GM12878 (cell line): ENCODE measurements around the gene SHMT1. TPM values are rescaled to one million over a fixed set of nuclear protein-coding genes. Genes with fewer than 3 reads are reported as not detected.

Source experiments
- ATAC-seq: fragments of 200-7000 bp; cut with Tn5 transposase; 3 replicates; pipeline ENCODE4 v1.9.1; 2020; ENCODE audit warnings: mild to moderate bottlenecking, moderate library complexity
- BruUV-seq: library from RNA; stranded (reverse); fragments of 400-500 nt; replicated peaks from 2 replicates; lab custom pipeline; 2021; lab: Mats Ljungman, UMichigan
- CTCF ChIA-PET: fragments of 300-600 bp; sonication (Branson Sonifier 250); formaldehyde crosslinking; extraction: SDS; loops from one replicate; lab custom pipeline; 2021; ENCODE audit warnings: inconsistent platforms; lab: Yijun Ruan, JAX
- POLR2A ChIA-PET: fragments of 350-600 bp; formaldehyde crosslinking; extraction: SDS; loops from one replicate; lab custom pipeline; 2021; ENCODE audit warnings: inconsistent platforms; lab: Charles Lee
- RAD21 ChIA-PET: fragments of 300-600 bp; sonication (Branson Sonifier 250); formaldehyde crosslinking; loops from one replicate; lab custom pipeline; 2023; ENCODE audit warnings: antibody characterized with exemption; ENCODE audit not compliant: unreplicated experiment; lab: Charles Lee
- SMC1A ChIA-PET: fragments of 300-600 bp; sonication (Branson Sonifier 250); formaldehyde crosslinking; loops from one replicate; lab custom pipeline; 2023; ENCODE audit not compliant: unreplicated experiment, uncharacterized antibody; lab: Charles Lee
- DNase-seq: peaks from one replicate; pipeline ENCODE4 v3.0.0-alpha.2; 2011; ENCODE audit warnings: low read depth, low spot score
- FAIRE-seq: peaks from 3 replicates; lab custom pipeline; 2011; peaks lifted over from hg19 to GRCh38; lab: Jason Lieb, UNC
- H2AFZ ChIP-seq: 2 replicates; pipeline ENCODE4 v1.6.0; 2011; ENCODE audit warnings: low read depth, low read length, control low read depth; ENCODE audit not compliant: control insufficient read depth
- H3K27ac ChIP-seq: 2 replicates; pipeline ENCODE4 v1.5.1; 2011; ENCODE audit warnings: control low read depth; ENCODE audit not compliant: control insufficient read depth, insufficient read depth
- H3K27me3 ChIP-seq, 2 experiments: replicated peaks in 1 of 2; 2 replicates each; pipeline versions ENCODE4 v1.6.0 to v1.6.1; 2011; ENCODE audit warnings: low read length in 1 of 2; ENCODE audit not compliant: control insufficient read depth in 2 of 2, insufficient read depth in 2 of 2
- H3K36me3 ChIP-seq, 2 experiments: 2 replicates each; pipeline ENCODE4 v1.5.1; 2011; ENCODE audit warnings: low read length in 1 of 2; ENCODE audit not compliant: control insufficient read depth in 2 of 2, insufficient read depth in 2 of 2
- H3K4me1 ChIP-seq: 2 replicates; pipeline ENCODE4 v1.6.1; 2011; ENCODE audit warnings: mild to moderate bottlenecking, low read length, moderate library complexity, mixed read lengths; ENCODE audit not compliant: control insufficient read depth, insufficient read depth
- H3K4me2 ChIP-seq: 2 replicates; pipeline ENCODE4 v1.6.0; 2011; ENCODE audit warnings: control low read depth; ENCODE audit not compliant: control insufficient read depth, insufficient read depth
- H3K4me3 ChIP-seq: fragments of 200-600 bp; sonication (generic); 2 replicates; pipeline ENCODE4 v1.5.1; 2016
- H3K79me2 ChIP-seq: 2 replicates; pipeline ENCODE4 v1.6.0; 2011; ENCODE audit warnings: low read length; ENCODE audit not compliant: control insufficient read depth, insufficient read depth
- H3K9ac ChIP-seq: 2 replicates; pipeline ENCODE4 v1.8.0; 2011; ENCODE audit warnings: low read length, control low read depth, mixed read lengths; ENCODE audit not compliant: control insufficient read depth, insufficient read depth
- H3K9me3 ChIP-seq: replicated peaks from 3 replicates; pipeline ENCODE4 v1.5.1; 2011; ENCODE audit warnings: mild to moderate bottlenecking, low read length; ENCODE audit not compliant: control insufficient read depth, insufficient read depth
- H4K20me1 ChIP-seq: 2 replicates; pipeline ENCODE4 v1.6.0; 2011; ENCODE audit not compliant: control insufficient read depth, insufficient read depth
- HCFC1 ChIP-seq: fragments of 150-350 bp; IDR thresholded peaks from 2 replicates; pipeline ENCODE4 v1.6.1; 2014; ENCODE audit warnings: low read length
- PRDM15 ChIP-seq: fragments of 450-650 bp; formaldehyde crosslinking; IDR thresholded peaks from 2 replicates; pipeline ENCODE4 v1.4.0; 2020; ENCODE audit warnings: mild to moderate bottlenecking, moderate library complexity
- RB1 ChIP-seq: fragments of 450-650 bp; formaldehyde crosslinking; IDR thresholded peaks from 2 replicates; pipeline ENCODE4 v1.6.1; 2017; ENCODE audit warnings: mild to moderate bottlenecking, borderline replicate concordance
- SIN3A ChIP-seq: IDR thresholded peaks from 2 replicates; pipeline ENCODE4 v1.6.1; 2012; ENCODE audit warnings: low read depth, low read length, improper control_type of control experiment
- SMAD5 ChIP-seq: IDR thresholded peaks from 2 replicates; pipeline ENCODE4 v1.6.1; 2016; ENCODE audit warnings: antibody characterized with exemption, low read depth
- ZNF274 ChIP-seq: IDR thresholded peaks from one replicate; pipeline ENCODE4 v1.8.0; 2011; ENCODE audit not compliant: insufficient read length, insufficient read depth
- ZNF384 ChIP-seq: IDR thresholded peaks from 2 replicates; pipeline ENCODE4 v1.6.1; 2012; ENCODE audit warnings: low read depth, mild to moderate bottlenecking, low read length, improper control_type of control experiment, borderline replicate concordance
- WGBS: methylation state at CpG from one replicate; pipeline ENCODE4 v1.1.6; 2016; ENCODE audit warnings: low lambda C conversion rate; ENCODE audit not compliant: insufficient replicate concordance, insufficient coverage; ENCODE audit errors: missing lambda C conversion rate; 5-methylcytosine and 5-hydroxymethylcytosine counted together
- in situ Hi-C: fragments of 300-500 bp; cut with MboI; formaldehyde crosslinking; loops from 9 replicates; pipeline ENCODE4 v1.14.3; 2018; ENCODE audit warnings: mixed read lengths
- intact Hi-C: fragments of 100-400 bp; cut with micrococcal nuclease; formaldehyde crosslinking; loops from one replicate; pipeline ENCODE4 v1.14.2; 2022; ENCODE audit not compliant: unreplicated experiment
- polyA plus RNA-seq, 11 experiments: library from polyadenylated mRNA; depleted of rRNA in 4 of 11; unstranded in 6 of 11; stranded (reverse) in 5 of 11; fragments of >200 nt; fragmentation: Nextera tagmentation in 4 of 11; fragmentation: Illumina TruSeq in 1 of 11; extraction: Ambion mirVana in 4 of 11; extraction: Trizol in 1 of 11; gene quantifications; 1 replicate in 1 of 11; 2 replicates in 10 of 11; pipeline versions ENCODE4 v1.2.1 to v1.2.3, GENCODE V29; 2011 to 2016; ENCODE audit warnings: inconsistent platforms in 2 of 11, missing spikeins in 2 of 11, low read depth in 1 of 11
- total RNA-seq, 4 experiments: library from RNA; depleted of rRNA in 3 of 4; stranded (reverse); fragments of >200 nt in 3 of 4; fragmentation: Illumina TruSeq in 1 of 4; extraction: Trizol in 1 of 4; gene quantifications; 2 replicates each; pipeline versions ENCODE4 v1.2.1 to v1.2.3, GENCODE V29; 2013 to 2021
- TF ChIP-seq, protein P1 (sequence below): IDR thresholded peaks from 2 replicates; pipeline ENCODE4 v1.6.1; 2011; ENCODE audit warnings: borderline replicate concordance, low read depth, mild to moderate bottlenecking, moderate library complexity, low read length; ENCODE audit not compliant: insufficient read depth, poor library complexity, severe bottlenecking
- TF ChIP-seq, protein P2 (sequence below): fragments of 450-650 bp; IDR thresholded peaks from 2 replicates; pipeline ENCODE4 v1.6.1; 2017; ENCODE audit warnings: mild to moderate bottlenecking

The SHMT1 gene
- total and polyA plus RNA-seq, 10 of the 15 experiments (the other 5 are each of a cell fraction or from before 2014, with no cell fraction given): 5.2 to 60.1 (median 34.6) TPM

DNA sequence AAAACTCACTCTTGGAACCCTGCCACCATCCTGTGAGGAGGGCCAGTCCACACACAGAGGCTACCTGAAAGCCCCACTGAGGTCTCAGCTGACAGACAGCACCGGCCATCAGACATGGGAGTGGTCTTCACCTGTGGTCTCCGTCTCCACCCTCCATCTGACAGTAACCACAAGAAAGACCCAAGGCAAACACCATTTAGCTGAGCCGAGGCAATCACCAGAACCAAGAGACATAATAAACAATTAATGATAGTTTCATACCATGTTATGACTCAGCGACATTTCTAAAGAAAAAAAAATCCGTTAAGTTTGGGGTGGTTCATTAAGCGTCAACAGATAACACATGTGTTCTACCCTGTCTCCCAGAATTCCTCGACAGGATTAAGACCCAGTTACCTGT is 8.1 kb upstream of the SHMT1 start (continued):
- TF ChIP-seq HCFC1: no peak
- TF ChIP-seq, protein P1, sequence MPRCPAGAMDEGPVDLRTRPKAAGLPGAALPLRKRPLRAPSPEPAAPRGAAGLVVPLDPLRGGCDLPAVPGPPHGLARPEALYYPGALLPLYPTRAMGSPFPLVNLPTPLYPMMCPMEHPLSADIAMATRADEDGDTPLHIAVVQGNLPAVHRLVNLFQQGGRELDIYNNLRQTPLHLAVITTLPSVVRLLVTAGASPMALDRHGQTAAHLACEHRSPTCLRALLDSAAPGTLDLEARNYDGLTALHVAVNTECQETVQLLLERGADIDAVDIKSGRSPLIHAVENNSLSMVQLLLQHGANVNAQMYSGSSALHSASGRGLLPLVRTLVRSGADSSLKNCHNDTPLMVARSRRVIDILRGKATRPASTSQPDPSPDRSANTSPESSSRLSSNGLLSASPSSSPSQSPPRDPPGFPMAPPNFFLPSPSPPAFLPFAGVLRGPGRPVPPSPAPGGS: no peak

DNA sequence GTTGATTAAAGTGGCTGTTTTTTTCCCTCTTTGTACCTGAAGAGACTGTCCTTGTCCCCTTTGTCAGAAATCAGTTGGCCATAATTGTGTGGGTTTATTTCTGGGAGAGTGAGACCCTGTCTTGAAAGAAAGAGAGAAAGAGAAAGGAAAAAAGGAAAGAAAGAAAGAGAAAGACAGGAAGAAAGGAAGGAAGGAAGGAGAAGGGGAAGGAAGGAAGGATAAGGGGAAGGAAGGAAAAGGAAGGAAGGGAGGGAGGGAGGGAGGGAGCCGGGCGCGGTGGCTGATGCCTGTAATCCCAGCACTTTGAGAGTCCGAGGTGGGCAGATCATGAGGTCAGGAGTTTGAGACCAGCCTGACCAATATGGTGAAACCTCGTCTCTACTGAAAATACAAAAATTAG is 7.4 kb upstream of the SHMT1 start:
- H3K79me2 ChIP-seq: no peaks in the 10 kb centered on the region
- BruUV-seq: no TSS peak
- FAIRE-seq: no peak
- peaks cover 3% of the 10 kb centered on the region; the same call in 1 of the 3 replicates for H3K9me3 ChIP-seq
- no peak for ATAC-seq
- 76% methylated on average over 5 of the region's 5 CpGs for WGBS
- TF ChIP-seq SIN3A (no peak), ZNF384 (no peak)
- no peak for DNase-seq
- intact Hi-C loops (no loop called here), in situ Hi-C loops (no loop called here)
- ChIA-PET POLR2A (no interaction called here), SMC1A (no interaction called here), CTCF (no interaction called here), RAD21 (no interaction called here)
- no peak overlapping the region for H2AFZ ChIP-seq
- H4K20me1 ChIP-seq: no peaks in the 10 kb centered on the region
- H3K4me2 ChIP-seq: no peak overlapping the region
- H3K9ac ChIP-seq: no peak overlapping the region
- H3K36me3 ChIP-seq: no peaks in the 10 kb centered on the region
- no peak overlapping the region for H3K4me3 ChIP-seq
- no peak overlapping the region for H3K27ac ChIP-seq
- no peaks in the 10 kb centered on the region for H3K27me3 ChIP-seq
- H3K4me1 ChIP-seq: peaks cover 9% of the 10 kb centered on the region

DNA sequence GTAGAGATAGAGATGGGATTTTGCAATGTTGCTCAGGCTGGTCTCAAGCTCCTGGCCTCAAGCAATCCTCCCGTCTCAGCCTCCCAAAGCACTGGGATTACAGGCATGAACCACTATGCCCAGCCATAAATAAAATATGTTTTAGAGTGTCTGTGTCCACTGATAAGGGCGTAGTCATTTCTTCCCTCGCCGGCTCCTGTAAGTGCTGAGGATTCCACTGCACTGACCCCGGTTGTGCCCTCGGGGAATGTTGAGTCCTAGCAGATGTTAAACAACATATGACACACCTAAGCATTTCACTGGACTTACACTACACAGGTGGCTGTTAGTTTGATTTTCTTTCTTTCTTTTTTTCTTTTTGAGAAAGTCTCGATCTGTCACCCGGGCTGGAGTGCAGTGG is 5.6 kb upstream of the SHMT1 start:
- H3K4me1 ChIP-seq: peaks cover 9% of the 10 kb centered on the region
- no TSS peak for BruUV-seq
- FAIRE-seq: no peak
- H2AFZ ChIP-seq: no peak overlapping the region
- no peak overlapping the region for H3K4me3 ChIP-seq
- H3K4me2 ChIP-seq: no peak overlapping the region
- POLR2A ChIA-PET: interaction anchor here (0.5 kb wide), 1 partner anchor 154 kb away, joined by 3 read pairs; no protein-coding TSS in a partner anchor
- RAD21 ChIA-PET: no interaction called here
- in situ Hi-C loops: no loop called here
- no peaks in the 10 kb centered on the region for H3K79me2 ChIP-seq
- 71% methylated on average over 8 of the region's 8 CpGs for WGBS
- intact Hi-C loops: no loop called here
- no peaks in the 10 kb centered on the region for H3K36me3 ChIP-seq
- no peak overlapping the region for H3K9ac ChIP-seq
- SMC1A ChIA-PET: no interaction called here
- DNase-seq: no peak
- no peak for ATAC-seq
- no peaks in the 10 kb centered on the region for H3K9me3 ChIP-seq
- H3K27ac ChIP-seq: no peak overlapping the region
- CTCF ChIA-PET: no interaction called here
- H3K27me3 ChIP-seq: no peaks in the 10 kb centered on the region
- no peaks in the 10 kb centered on the region for H4K20me1 ChIP-seq
- TF ChIP-seq SMAD5 (no peak), RB1 (no peak), PRDM15 (CRISPR knock-in tag) (no peak), ZNF274 (no peak)
- TF ChIP-seq, protein P2, sequence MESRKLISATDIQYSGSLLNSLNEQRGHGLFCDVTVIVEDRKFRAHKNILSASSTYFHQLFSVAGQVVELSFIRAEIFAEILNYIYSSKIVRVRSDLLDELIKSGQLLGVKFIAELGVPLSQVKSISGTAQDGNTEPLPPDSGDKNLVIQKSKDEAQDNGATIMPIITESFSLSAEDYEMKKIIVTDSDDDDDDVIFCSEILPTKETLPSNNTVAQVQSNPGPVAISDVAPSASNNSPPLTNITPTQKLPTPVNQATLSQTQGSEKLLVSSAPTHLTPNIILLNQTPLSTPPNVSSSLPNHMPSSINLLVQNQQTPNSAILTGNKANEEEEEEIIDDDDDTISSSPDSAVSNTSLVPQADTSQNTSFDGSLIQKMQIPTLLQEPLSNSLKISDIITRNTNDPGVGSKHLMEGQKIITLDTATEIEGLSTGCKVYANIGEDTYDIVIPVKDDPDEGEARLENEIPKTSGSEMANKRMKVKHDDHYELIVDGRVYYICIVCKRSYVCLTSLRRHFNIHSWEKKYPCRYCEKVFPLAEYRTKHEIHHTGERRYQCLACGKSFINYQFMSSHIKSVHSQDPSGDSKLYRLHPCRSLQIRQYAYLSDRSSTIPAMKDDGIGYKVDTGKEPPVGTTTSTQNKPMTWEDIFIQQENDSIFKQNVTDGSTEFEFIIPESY: no peak
